SK-N-SH (cell line): ENCODE measurements around the gene PHACTR4. TPM values are rescaled to one million over a fixed set of nuclear protein-coding genes. Genes with fewer than 3 reads are reported as not detected.

Experiments used
- CTCF ChIA-PET: fragments of 300-600, 350-600 bp; formaldehyde crosslinking; extraction: SDS; loops from one replicate; lab custom pipeline; 2021; lab: Yijun Ruan, JAX
- POLR2A ChIA-PET: fragments of 350-600 bp; sonication (Branson Sonifier 250); formaldehyde crosslinking; extraction: SDS; loops from one replicate; lab custom pipeline; 2020; ENCODE audit warnings: antibody characterized with exemption, inconsistent platforms; lab: Yijun Ruan, JAX
- DNase-seq: peaks from one replicate; pipeline ENCODE4 v3.0.0; 2012
- H2AFZ ChIP-seq: fragments of 200-600 bp; sonication (generic); 2 replicates; pipeline ENCODE4 v1.8.1; 2016; ENCODE audit warnings: antibody characterized with exemption, mild to moderate bottlenecking, low read depth
- H3F3A ChIP-seq: fragments of 200-600 bp; sonication (generic); replicated peaks from 2 replicates; pipeline ENCODE3; 2016; ENCODE audit warnings: antibody characterized with exemption, mild to moderate bottlenecking; ENCODE audit not compliant: insufficient read depth
- H3K27ac ChIP-seq, 2 experiments: fragments of 200-500 bp in 1 of 2; fragments of 200-600 bp in 1 of 2; sonication (Bioruptor generic) in 1 of 2; sonication (generic), shearing (Covaris generic) in 1 of 2; 2 replicates each; pipeline versions ENCODE4 v1.5.1 to v1.6.1; 2014 to 2016; ENCODE audit warnings: low read depth in 2 of 2, inconsistent platforms in 1 of 2, low read length in 1 of 2, mild to moderate bottlenecking in 1 of 2, mixed read lengths in 1 of 2
- H3K27me3 ChIP-seq: fragments of 200-600 bp; sonication (generic), shearing (Covaris generic); 2 replicates; pipeline ENCODE4 v1.6.1; 2016; ENCODE audit warnings: mixed run types; ENCODE audit not compliant: insufficient read depth
- H3K36me3 ChIP-seq, 2 experiments: fragments of 200-500 bp in 1 of 2; fragments of 200-600 bp in 1 of 2; sonication (Bioruptor generic) in 1 of 2; sonication (generic) in 1 of 2; replicated peaks in 1 of 2; 2 replicates each; pipeline versions ENCODE3 to v1.5.1; 2014 to 2016; ENCODE audit warnings: low read length in 1 of 2, mild to moderate bottlenecking in 1 of 2; ENCODE audit not compliant: insufficient read depth in 2 of 2, control insufficient read depth in 1 of 2
- H3K4me1 ChIP-seq, 2 experiments: fragments of 200-500 bp in 1 of 2; fragments of 200-600 bp in 1 of 2; sonication (Bioruptor generic) in 1 of 2; sonication (generic), shearing (Covaris generic) in 1 of 2; 2 replicates each; pipeline versions ENCODE4 v1.5.1 to v1.6.1; 2014 to 2016; ENCODE audit warnings: low read depth in 1 of 2, low read length in 1 of 2, mixed run types in 1 of 2; ENCODE audit not compliant: insufficient read depth in 2 of 2, control insufficient read depth in 1 of 2
- H3K4me2 ChIP-seq: fragments of 200-600 bp; sonication (generic), shearing (Covaris generic); 2 replicates; pipeline ENCODE4 v1.6.1; 2017; ENCODE audit warnings: mixed run types
- H3K4me3 ChIP-seq, 2 experiments: fragments of 200-500 bp in 1 of 2; fragments of 200-600 bp in 1 of 2; sonication (Bioruptor generic) in 1 of 2; sonication (generic), shearing (Covaris generic) in 1 of 2; 2 replicates each; pipeline versions ENCODE4 v1.5.1 to v1.8.1; 2014 to 2016; ENCODE audit warnings: low read depth in 2 of 2, inconsistent platforms in 1 of 2, low read length in 1 of 2, mild to moderate bottlenecking in 1 of 2, mixed read lengths in 1 of 2, moderate library complexity in 1 of 2
- H3K79me2 ChIP-seq: fragments of 200-600 bp; sonication (generic); 2 replicates; pipeline ENCODE4 v1.8.1; 2017; ENCODE audit warnings: mild to moderate bottlenecking; ENCODE audit not compliant: insufficient read depth
- H3K9ac ChIP-seq: fragments of 200-600 bp; sonication (generic); 2 replicates; pipeline ENCODE4 v1.6.1; 2017; ENCODE audit warnings: mixed run types
- H3K9me2 ChIP-seq: fragments of 200-600 bp; sonication (generic); 2 replicates; pipeline ENCODE4 v1.6.1; 2017; ENCODE audit warnings: mixed run types
- H3K9me3 ChIP-seq: fragments of 200-600 bp; sonication (generic); 2 replicates; pipeline ENCODE4 v1.6.1; 2017; ENCODE audit warnings: mixed run types, mild to moderate bottlenecking, moderate library complexity
- H4K20me1 ChIP-seq: fragments of 200-600 bp; sonication (generic); 2 replicates; pipeline ENCODE4 v1.6.1; 2017; ENCODE audit warnings: mild to moderate bottlenecking, mixed run types; ENCODE audit not compliant: insufficient read depth
- EP300 ChIP-seq, 2 experiments: IDR thresholded peaks; 2 replicates each; pipeline versions ENCODE4 v1.4.0 to v1.6.1; 2012; ENCODE audit warnings: borderline replicate concordance in 1 of 2, low read depth in 1 of 2, low read length in 1 of 2
- FOSL2 ChIP-seq: IDR thresholded peaks from 2 replicates; pipeline ENCODE4 v1.4.0; 2012; ENCODE audit warnings: low read depth, mild to moderate bottlenecking, moderate library complexity, borderline replicate concordance
- GATA2 ChIP-seq: sonication (generic); formaldehyde crosslinking; IDR thresholded peaks from 2 replicates; pipeline ENCODE4 v1.5.0; 2020; ENCODE audit warnings: mild to moderate bottlenecking, missing genetic modification reagents
- JUND ChIP-seq: IDR thresholded peaks from 2 replicates; pipeline ENCODE4 v1.4.0; 2012
- MXI1 ChIP-seq: IDR thresholded peaks from 2 replicates; pipeline ENCODE4 v1.6.1; 2012; ENCODE audit warnings: mild to moderate bottlenecking, low read depth, low read length, improper control_type of control experiment
- NFIC ChIP-seq: IDR thresholded peaks from 2 replicates; pipeline ENCODE4 v1.4.0; 2012; ENCODE audit warnings: borderline replicate concordance
- NRF1 ChIP-seq: IDR thresholded peaks from 2 replicates; pipeline ENCODE4 v1.6.1; 2012; ENCODE audit warnings: low read depth, mild to moderate bottlenecking, low read length
- PBX3 ChIP-seq: IDR thresholded peaks from 2 replicates; pipeline ENCODE4; 2012
- POLR2AphosphoS5 ChIP-seq: IDR thresholded peaks from 2 replicates; pipeline ENCODE4 v1.6.1; 2012; ENCODE audit warnings: low read depth, low read length
- RAD21 ChIP-seq: IDR thresholded peaks from 2 replicates; pipeline ENCODE4 v1.6.1; 2012; ENCODE audit warnings: mild to moderate bottlenecking, low read length
- RFX5 ChIP-seq: IDR thresholded peaks from 2 replicates; pipeline ENCODE4 v1.6.1; 2012; ENCODE audit warnings: mild to moderate bottlenecking, improper control_type of control experiment, low read length
- SIN3A ChIP-seq: IDR thresholded peaks from 2 replicates; pipeline ENCODE4 v1.6.1; 2012; ENCODE audit warnings: low read depth, mild to moderate bottlenecking, low read length, moderate library complexity, borderline replicate concordance
- TAF1 ChIP-seq: IDR thresholded peaks from 2 replicates; pipeline ENCODE4 v1.6.1; 2012; ENCODE audit warnings: low read depth, mild to moderate bottlenecking, low read length, moderate library complexity, borderline replicate concordance
- TCF12 ChIP-seq: IDR thresholded peaks from 2 replicates; pipeline ENCODE4 v1.4.0; 2012
- USF2 ChIP-seq: fragments of 150-350 bp; IDR thresholded peaks from 2 replicates; pipeline ENCODE4 v1.6.1; 2017; ENCODE audit warnings: antibody characterized with exemption, low read length, low read depth, borderline replicate concordance
- WGBS: methylation state at CpG from one replicate; pipeline ENCODE4 v1.1.6; 2017; ENCODE audit warnings: low lambda C conversion rate; 5-methylcytosine and 5-hydroxymethylcytosine counted together
- polyA plus RNA-seq, 3 experiments: library from polyadenylated mRNA; depleted of rRNA; stranded (reverse); fragments of >200 nt; gene quantifications; 2 replicates each; pipeline ENCODE4 v1.2.3, GENCODE V29; 2012
- TF ChIP-seq, protein P1 (sequence below): IDR thresholded peaks from 2 replicates; pipeline ENCODE4 v1.4.0; 2012; ENCODE audit warnings: low read depth

The PHACTR4 gene
- polyA plus RNA-seq, 1 of the 3 experiments (the other 2 are of a cell fraction): 9.8 TPM

DNA sequence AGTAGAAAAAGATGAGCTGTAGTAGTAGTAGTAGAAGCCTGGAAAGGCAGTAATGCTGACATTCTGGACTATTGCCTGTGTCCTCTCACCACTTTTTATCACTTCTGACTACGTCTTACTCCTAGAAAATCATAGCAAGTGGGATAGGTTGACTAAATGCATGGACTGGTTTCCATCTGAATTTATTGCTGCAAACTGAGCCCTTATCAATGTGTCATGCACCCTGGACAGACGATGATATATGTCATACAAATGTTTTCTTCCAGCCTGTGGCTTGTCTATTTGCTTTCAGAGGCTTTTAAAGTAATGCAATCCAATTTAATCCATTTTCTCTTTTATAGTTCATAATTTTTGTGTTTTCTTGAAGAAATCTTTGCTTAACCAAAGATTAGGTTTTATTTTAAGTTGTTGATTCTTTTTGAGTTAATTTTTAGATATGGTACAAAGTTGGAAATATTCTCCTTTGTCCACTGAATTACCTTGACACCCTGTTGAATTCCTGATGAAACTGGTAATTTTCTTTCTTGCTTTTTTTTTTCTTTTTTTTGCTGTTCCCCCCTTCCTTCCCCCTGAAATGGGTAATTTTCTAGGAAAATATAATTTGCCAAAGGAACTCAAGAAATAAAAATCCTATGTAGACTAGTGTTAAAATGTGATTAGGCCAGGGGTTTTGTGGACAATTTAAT is 47.1 kb downstream of the PHACTR4 start:
- H4K20me1 ChIP-seq: no peaks in the 10 kb centered on the region
- peaks cover 0 to 5% of the 10 kb centered on the region in 2 experiments for H3K36me3 ChIP-seq
- ChIA-PET CTCF (interaction anchor here (1.0 kb wide), 1 partner anchor 188 kb away, joined by 3 read pairs; no protein-coding TSS in a partner anchor), POLR2A (no interaction called here)
- H3K4me1 ChIP-seq: peaks cover 16 to 17% of the 10 kb centered on the region in 2 experiments
- peak; percentile 48 for DNase-seq
- H3F3A ChIP-seq: peaks cover 46% of the 10 kb centered on the region
- peaks cover 55% of the 10 kb centered on the region; the same call in 1 of the 2 replicates for H3K79me2 ChIP-seq
- H3K4me3 ChIP-seq: no peak overlapping the region
- H3K9me2 ChIP-seq: no peaks in the 10 kb centered on the region
- H3K27me3 ChIP-seq: no peaks in the 10 kb centered on the region
- peak overlapping the region; percentile 73 to 80 for H3K27ac ChIP-seq
- no peaks in the 10 kb centered on the region for H3K9me3 ChIP-seq
- H3K4me2 ChIP-seq: peak overlapping the region; percentile 83; the same call in 1 of the 2 replicates
- TF ChIP-seq JUND: peak; percentile 27; the same call in 1 of the 2 replicates
- peak; percentile 84 for TF ChIP-seq PBX3
- TF ChIP-seq EP300 (IDR thresholded peaks at IDR 0.05; ENCODE audit: borderline replicate concordance in 1 of 2, low read depth in 1 of 2, low read length in 1 of 2): peak in 1 of 2 experiments; percentile 68; a peak in 2 of 4 replicates
- TF ChIP-seq SIN3A: no peak
- peak; percentile 7; the same call in 1 of the 2 replicates for TF ChIP-seq FOSL2
- TF ChIP-seq NRF1: no peak
- peak; percentile 63; the same call in 1 of the 2 replicates for TF ChIP-seq TCF12
- peak overlapping the region; percentile 68; the same call in 1 of the 2 replicates for H3K9ac ChIP-seq
- 17% methylated on average over 2 of the region's 2 CpGs for WGBS
- no peak overlapping the region for H2AFZ ChIP-seq

DNA sequence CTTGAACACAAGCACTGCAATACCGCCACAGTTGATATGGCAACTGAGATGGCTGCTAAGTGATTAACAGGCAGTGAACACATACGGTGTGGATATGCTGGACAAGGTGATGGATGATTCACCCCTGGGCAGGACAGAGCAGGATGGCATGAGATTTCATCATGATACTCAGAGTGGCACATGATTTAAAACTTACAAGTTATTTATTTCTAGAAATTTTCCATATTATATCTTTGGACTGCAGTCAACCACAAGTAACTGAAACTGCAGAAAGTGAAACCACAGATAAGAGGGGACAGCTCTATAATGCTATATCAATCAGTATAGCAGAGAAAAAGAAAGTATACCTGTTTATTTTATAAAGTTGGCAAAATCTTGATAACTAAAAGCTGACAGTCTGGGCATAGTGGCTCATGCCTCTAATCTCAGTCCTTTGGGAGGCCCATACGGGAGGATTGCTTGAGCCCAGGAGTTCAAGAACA is 47.9 kb downstream of the PHACTR4 start:
- Histone ChIP-seq H3K4me3 (peak overlapping the region; percentile 17 to 46; a peak in 2 of 4 replicates), H3K9me2 (no peaks in the 10 kb centered on the region), H3K9ac (peak overlapping the region; percentile 68; the same call in 1 of the 2 replicates), H4K20me1 (no peaks in the 10 kb centered on the region), H3K36me3 (peaks cover 0 to 4% of the 10 kb centered on the region in 2 experiments), H3F3A (peaks cover 54% of the 10 kb centered on the region), H3K27me3 (no peaks in the 10 kb centered on the region), H3K27ac (peak overlapping the region; percentile 73 to 80; a peak in 3 of 4 replicates), H3K9me3 (no peaks in the 10 kb centered on the region), H3K4me2 (peak overlapping the region; percentile 83), H3K79me2 (peaks cover 53% of the 10 kb centered on the region; the same call in 1 of the 2 replicates), H3K4me1 (peaks cover 16 to 26% of the 10 kb centered on the region in 2 experiments), H2AFZ (no peak overlapping the region)
- TF ChIP-seq GATA2 (CRISPR knock-in tag) (peak; percentile 65), PBX3 (peak; percentile 86), TAF1 (no peak), TCF12 (peak; percentile 51; the same call in 1 of the 2 replicates), USF2 (no peak), RFX5 (0 out of 2 replicates have a peak, but pooled peaks have one; percentile 29), JUND (peak; percentile 60), EP300 (IDR thresholded peaks at IDR 0.05; ENCODE audit: borderline replicate concordance in 1 of 2, low read depth in 1 of 2, low read length in 1 of 2) (peak; percentile 39 to 42; a peak in 2 of 4 replicates), MXI1 (peak; percentile 30; the same call in 1 of the 2 replicates), POLR2AphosphoS5 (no peak; the same call in 1 of the 2 replicates), RAD21 (no peak), NFIC (no peak; the same call in 1 of the 2 replicates), FOSL2 (peak; percentile 66; the same call in 1 of the 2 replicates)
- TF ChIP-seq, protein P1, sequence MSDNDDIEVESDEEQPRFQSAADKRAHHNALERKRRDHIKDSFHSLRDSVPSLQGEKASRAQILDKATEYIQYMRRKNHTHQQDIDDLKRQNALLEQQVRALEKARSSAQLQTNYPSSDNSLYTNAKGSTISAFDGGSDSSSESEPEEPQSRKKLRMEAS: 0 out of 2 replicates have a peak, but pooled peaks have one; percentile 25
- POLR2A ChIA-PET: no interaction called here
- 31% methylated on average over 3 of the region's 3 CpGs for WGBS
- CTCF ChIA-PET: no interaction called here
- peak; percentile 40 for DNase-seq
